ENCODE data around the gene SHROOM3.

DNA sequence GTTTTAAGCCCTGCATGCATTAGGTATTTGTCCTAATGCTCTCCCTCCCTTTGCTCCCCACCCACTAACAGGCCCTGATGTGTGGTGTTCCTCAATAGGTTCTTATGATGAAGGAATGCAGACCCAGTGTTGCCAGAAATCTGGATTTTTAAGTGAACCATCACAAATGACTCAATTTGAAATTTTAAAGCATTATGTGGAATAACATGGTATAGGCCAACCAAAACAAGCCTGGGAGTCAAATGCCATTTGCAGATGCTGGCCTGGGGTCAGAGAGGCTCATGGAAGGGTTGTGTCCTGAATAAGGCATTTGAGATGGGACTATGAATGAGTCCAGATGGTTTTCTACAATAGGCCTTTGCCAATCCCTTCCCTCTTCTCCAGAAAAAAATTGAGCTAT, 179.6 kb downstream of the SHROOM3 start:
- no peak for TF ChIP-seq MAX (IDR thresholded peaks at IDR 0.05)
- TF ChIP-seq CTCF (IDR thresholded peaks at IDR 0.05; ENCODE audit: low read depth, low read length, missing input control), result no peak
- TF ChIP-seq TAF1 (conservative IDR thresholded peaks at IDR 0.05), result no peak
- no peak for TF ChIP-seq SP1 (IDR thresholded peaks at IDR 0.05)
- no peak for TF ChIP-seq ATF3 (IDR thresholded peaks at IDR 0.05)
- no peak for TF ChIP-seq HNF4G (IDR thresholded peaks at IDR 0.05)
- TF ChIP-seq, protein P1, sequence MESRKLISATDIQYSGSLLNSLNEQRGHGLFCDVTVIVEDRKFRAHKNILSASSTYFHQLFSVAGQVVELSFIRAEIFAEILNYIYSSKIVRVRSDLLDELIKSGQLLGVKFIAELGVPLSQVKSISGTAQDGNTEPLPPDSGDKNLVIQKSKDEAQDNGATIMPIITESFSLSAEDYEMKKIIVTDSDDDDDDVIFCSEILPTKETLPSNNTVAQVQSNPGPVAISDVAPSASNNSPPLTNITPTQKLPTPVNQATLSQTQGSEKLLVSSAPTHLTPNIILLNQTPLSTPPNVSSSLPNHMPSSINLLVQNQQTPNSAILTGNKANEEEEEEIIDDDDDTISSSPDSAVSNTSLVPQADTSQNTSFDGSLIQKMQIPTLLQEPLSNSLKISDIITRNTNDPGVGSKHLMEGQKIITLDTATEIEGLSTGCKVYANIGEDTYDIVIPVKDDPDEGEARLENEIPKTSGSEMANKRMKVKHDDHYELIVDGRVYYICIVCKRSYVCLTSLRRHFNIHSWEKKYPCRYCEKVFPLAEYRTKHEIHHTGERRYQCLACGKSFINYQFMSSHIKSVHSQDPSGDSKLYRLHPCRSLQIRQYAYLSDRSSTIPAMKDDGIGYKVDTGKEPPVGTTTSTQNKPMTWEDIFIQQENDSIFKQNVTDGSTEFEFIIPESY (IDR thresholded peaks at IDR 0.05), result no peak
- no peak for TF ChIP-seq RXRA (IDR thresholded peaks at IDR 0.05)
- no peak for TF ChIP-seq JUND (IDR thresholded peaks at IDR 0.05)
- no peak for TF ChIP-seq YY1 (IDR thresholded peaks at IDR 0.05)
- TF ChIP-seq REST (IDR thresholded peaks at IDR 0.05), result no peak
- no peak for TF ChIP-seq FOXA1 (IDR thresholded peaks at IDR 0.05)
- TF ChIP-seq GABPA (IDR thresholded peaks at IDR 0.05 in 1 of 2, conservative IDR thresholded peaks at IDR 0.05 in 1 of 2), result no peak
- TF ChIP-seq RAD21 (IDR thresholded peaks at IDR 0.05), result no peak

Data from liver (tissue), 3 donors.